ENCODE measurements around the gene TINAGL1. TPM values are rescaled to one million over a fixed set of nuclear protein-coding genes. Genes with fewer than 3 reads are reported as not detected.

The TINAGL1 gene
- total and polyA plus RNA-seq, 10 of the 15 experiments (the other 5 are each of a cell fraction or from before 2014, with no cell fraction given): 0.20 to 0.49 (median 0.23) TPM; not detected in 7

DNA sequence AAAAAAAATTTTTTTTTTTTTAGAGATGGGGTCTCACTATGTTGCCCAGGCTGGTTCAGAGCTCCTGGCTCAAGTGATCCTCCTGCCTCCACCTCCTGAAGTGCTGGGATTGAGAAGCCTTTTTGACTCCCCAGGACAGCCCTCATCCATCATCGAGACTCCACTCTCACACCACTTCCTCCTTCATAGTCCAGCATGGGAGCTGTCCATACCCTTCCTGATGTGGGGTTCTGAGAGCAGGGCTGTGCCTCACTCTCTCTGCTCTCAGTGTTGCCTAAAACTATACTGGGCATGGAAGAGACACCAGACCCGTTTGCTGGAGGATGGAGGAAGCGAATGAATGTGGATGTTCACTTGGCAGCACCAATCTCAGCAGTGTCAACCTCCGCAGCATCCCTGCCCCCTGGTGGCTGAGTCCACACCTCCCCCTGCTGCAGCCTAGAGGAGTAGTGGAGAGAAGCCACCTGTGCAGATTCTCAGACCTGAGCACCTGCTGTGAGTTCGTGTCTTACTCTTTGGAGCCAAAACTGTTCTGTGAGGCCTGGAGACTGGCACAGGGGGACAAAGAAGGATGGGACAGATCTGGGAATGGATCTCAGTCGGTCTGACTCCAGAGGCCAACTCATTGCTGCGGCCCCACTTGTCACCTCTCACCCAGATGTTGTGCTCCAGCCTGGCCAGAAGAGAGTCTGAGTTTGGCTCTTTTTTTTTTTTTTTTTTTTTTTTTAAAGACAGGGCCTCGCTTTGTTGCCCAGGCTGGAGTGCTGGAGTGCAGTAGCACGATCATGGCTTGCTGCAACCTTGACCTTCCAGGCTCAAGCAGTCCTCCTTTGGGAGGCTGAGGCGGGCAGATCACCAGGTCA, 17.7 kb downstream of the TINAGL1 start (continued):
- 0 out of 4 replicates have a peak, but pooled peaks of 1 of the 2 experiments have one; percentile 14 for TF ChIP-seq BHLHE40 (IDR thresholded peaks at IDR 0.05; ENCODE audit: borderline replicate concordance in 1 of 2, low read depth in 2 of 2, low read length in 1 of 2)
- no peak for TF ChIP-seq ZNF274 (IDR thresholded peaks at IDR 0.05; ENCODE audit: insufficient read depth, insufficient read length)
- TF ChIP-seq SMAD5 (IDR thresholded peaks at IDR 0.05; ENCODE audit: low read depth): no peak
- no peak for TF ChIP-seq SIN3A (IDR thresholded peaks at IDR 0.05; ENCODE audit: low read depth, low read length)
- TF ChIP-seq CBFB (IDR thresholded peaks at IDR 0.05; ENCODE audit: low read depth): no peak
- TF ChIP-seq NFYB (IDR thresholded peaks at IDR 0.05; ENCODE audit: insufficient read depth, low read depth, low read length): no peak
- no peak for TF ChIP-seq CBX5 (IDR thresholded peaks at IDR 0.05; ENCODE audit: low read depth)
- TF ChIP-seq TARDBP (IDR thresholded peaks at IDR 0.05; ENCODE audit: borderline replicate concordance): no peak
- TF ChIP-seq KAT2A (conservative IDR thresholded peaks at IDR 0.05; ENCODE audit: control insufficient read depth, low read depth, low read length): no peak
- TF ChIP-seq TCF12 (IDR thresholded peaks at IDR 0.05; ENCODE audit: low read depth, low read length): 0 out of 2 replicates have a peak, but pooled peaks have one; percentile 32
- TF ChIP-seq NR2C1 (IDR thresholded peaks at IDR 0.05): no peak
- TF ChIP-seq ZNF217 (IDR thresholded peaks at IDR 0.05): no peak
- TF ChIP-seq, protein P1, sequence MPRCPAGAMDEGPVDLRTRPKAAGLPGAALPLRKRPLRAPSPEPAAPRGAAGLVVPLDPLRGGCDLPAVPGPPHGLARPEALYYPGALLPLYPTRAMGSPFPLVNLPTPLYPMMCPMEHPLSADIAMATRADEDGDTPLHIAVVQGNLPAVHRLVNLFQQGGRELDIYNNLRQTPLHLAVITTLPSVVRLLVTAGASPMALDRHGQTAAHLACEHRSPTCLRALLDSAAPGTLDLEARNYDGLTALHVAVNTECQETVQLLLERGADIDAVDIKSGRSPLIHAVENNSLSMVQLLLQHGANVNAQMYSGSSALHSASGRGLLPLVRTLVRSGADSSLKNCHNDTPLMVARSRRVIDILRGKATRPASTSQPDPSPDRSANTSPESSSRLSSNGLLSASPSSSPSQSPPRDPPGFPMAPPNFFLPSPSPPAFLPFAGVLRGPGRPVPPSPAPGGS (IDR thresholded peaks at IDR 0.05; ENCODE audit: borderline replicate concordance, insufficient read depth, low read depth, low read length, poor library complexity, severe bottlenecking): no peak
- TF ChIP-seq FOS (IDR thresholded peaks at IDR 0.05; ENCODE audit: borderline replicate concordance, extremely low read depth, insufficient read length): no peak
- TF ChIP-seq ZBTB11 (CRISPR knock-in tag; IDR thresholded peaks at IDR 0.05): no peak
- TF ChIP-seq BCL11A (IDR thresholded peaks at IDR 0.05; ENCODE audit: low read depth, low read length): no peak
- TF ChIP-seq ZNF24 (IDR thresholded peaks at IDR 0.05): no peak
- TF ChIP-seq SREBF2 (IDR thresholded peaks at IDR 0.05; ENCODE audit: low read length): no peak
- no peak for TF ChIP-seq MEF2A (IDR thresholded peaks at IDR 0.05; ENCODE audit: insufficient read depth, low read depth, low read length)
- peak; percentile 32; the same call in 1 of the 2 replicates for TF ChIP-seq IKZF1 (conservative IDR thresholded peaks at IDR 0.05)
- TF ChIP-seq, protein P2, sequence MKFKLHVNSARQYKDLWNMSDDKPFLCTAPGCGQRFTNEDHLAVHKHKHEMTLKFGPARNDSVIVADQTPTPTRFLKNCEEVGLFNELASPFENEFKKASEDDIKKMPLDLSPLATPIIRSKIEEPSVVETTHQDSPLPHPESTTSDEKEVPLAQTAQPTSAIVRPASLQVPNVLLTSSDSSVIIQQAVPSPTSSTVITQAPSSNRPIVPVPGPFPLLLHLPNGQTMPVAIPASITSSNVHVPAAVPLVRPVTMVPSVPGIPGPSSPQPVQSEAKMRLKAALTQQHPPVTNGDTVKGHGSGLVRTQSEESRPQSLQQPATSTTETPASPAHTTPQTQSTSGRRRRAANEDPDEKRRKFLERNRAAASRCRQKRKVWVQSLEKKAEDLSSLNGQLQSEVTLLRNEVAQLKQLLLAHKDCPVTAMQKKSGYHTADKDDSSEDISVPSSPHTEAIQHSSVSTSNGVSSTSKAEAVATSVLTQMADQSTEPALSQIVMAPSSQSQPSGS (IDR thresholded peaks at IDR 0.05; ENCODE audit: low read length): no peak
- TF ChIP-seq JUNB (IDR thresholded peaks at IDR 0.05): no peak
- TF ChIP-seq BMI1 (IDR thresholded peaks at IDR 0.05; ENCODE audit: borderline replicate concordance): no peak
- no peak for TF ChIP-seq CHD4 (IDR thresholded peaks at IDR 0.05)
- no peak for TF ChIP-seq EED (IDR thresholded peaks at IDR 0.05; ENCODE audit: low read depth)
- TF ChIP-seq NFYA (IDR thresholded peaks at IDR 0.05; ENCODE audit: borderline replicate concordance, low read depth, low read length): no peak
- no peak for TF ChIP-seq TCF7 (IDR thresholded peaks at IDR 0.05; ENCODE audit: borderline replicate concordance)

Data from GM12878 (cell line).